HCT116 (cell line): Measurements from ENCODE around the gene LDLRAD4. TPM values are rescaled to one million over a fixed set of nuclear protein-coding genes. Genes with fewer than 3 reads are reported as not detected.

ENCODE experiments used
- ATAC-seq: fragments of 200-7000 bp; cut with Tn5 transposase; 2 replicates; pipeline ENCODE4 v1.9.1; 2020; ENCODE audit warnings: mild to moderate bottlenecking, moderate library complexity
- BruUV-seq: library from RNA; stranded (reverse); fragments of 400-500 nt; replicated peaks from 2 replicates; lab custom pipeline; 2021; lab: Mats Ljungman, UMichigan
- CTCF ChIA-PET: fragments of 300-600 bp; sonication (Branson Sonifier 250); formaldehyde crosslinking; loops from one replicate; lab custom pipeline; 2021; ENCODE audit warnings: antibody characterized with exemption; lab: Charles Lee
- POLR2A ChIA-PET: fragments of 300-600, 350-600 bp; sonication (Branson Sonifier 250); formaldehyde crosslinking; loops from one replicate; lab custom pipeline; 2021; ENCODE audit warnings: antibody characterized with exemption; lab: Charles Lee
- RAD21 ChIA-PET, 2 experiments: fragments of 300-600 bp; sonication (Branson Sonifier 250); formaldehyde crosslinking; loops; one replicate each; lab custom pipeline; 2023; ENCODE audit warnings: low total read pairs in 2 of 2; ENCODE audit not compliant: uncharacterized antibody in 2 of 2, unreplicated experiment in 2 of 2, low non-redundant PET in 1 of 2; lab: Charles Lee
- DNase-seq: peaks from one replicate; pipeline ENCODE4 v3.0.0-alpha.2; 2010; ENCODE audit warnings: low read depth, low spot score
- H2AFZ ChIP-seq: fragments of 200-600 bp; shearing (Covaris generic), sonication (generic); 2 replicates; pipeline ENCODE4 v1.6.1; 2017; ENCODE audit warnings: low read depth, mixed run types, mixed read lengths, antibody characterized with exemption, low read length; ENCODE audit not compliant: poor library complexity, severe bottlenecking
- H3K27ac ChIP-seq: 2 replicates; pipeline ENCODE4 v1.5.1; 2012; ENCODE audit warnings: low read depth, low read length
- H3K27me3 ChIP-seq: fragments of 200-600 bp; sonication (generic); 2 replicates; pipeline ENCODE4 v1.6.1; 2016; ENCODE audit warnings: mixed run types, low read length, mixed read lengths; ENCODE audit not compliant: insufficient read depth
- H3K36me3 ChIP-seq, 2 experiments: fragments of 200-500 bp in 1 of 2; fragments of 200-600 bp in 1 of 2; sonication (Bioruptor generic) in 1 of 2; sonication (generic) in 1 of 2; 2 replicates each; pipeline versions ENCODE4 v1.5.1 to v1.6.1; 2014 to 2016; ENCODE audit warnings: low read length in 2 of 2, inconsistent platforms in 1 of 2, mixed read lengths in 1 of 2, mixed run types in 1 of 2; ENCODE audit not compliant: insufficient read depth in 2 of 2, control insufficient read depth in 1 of 2
- H3K4me1 ChIP-seq, 2 experiments: fragments of 200-600 bp in 1 of 2; sonication (generic) in 1 of 2; 2 replicates each; pipeline versions ENCODE4 v1.5.1 to v1.6.1; 2012 to 2017; ENCODE audit warnings: low read length in 2 of 2, inconsistent platforms in 1 of 2, mild to moderate bottlenecking in 1 of 2, mixed read lengths in 1 of 2, mixed run types in 1 of 2, moderate library complexity in 1 of 2; ENCODE audit not compliant: insufficient read depth in 2 of 2, control insufficient read depth in 1 of 2
- H3K4me2 ChIP-seq: fragments of 200-600 bp; sonication (generic); 2 replicates; pipeline ENCODE4 v1.6.1; 2017; ENCODE audit warnings: mixed run types, low read length, mixed read lengths
- H3K4me3 ChIP-seq, 2 experiments: fragments of 200-600 bp in 1 of 2; sonication (generic) in 1 of 2; replicated peaks in 1 of 2; 2 replicates each; pipeline ENCODE4 v1.5.1; 2011 to 2016; ENCODE audit warnings: low read length in 2 of 2, control low read depth in 1 of 2, low read depth in 1 of 2, mild to moderate bottlenecking in 1 of 2, mixed read lengths in 1 of 2, mixed run types in 1 of 2
- H3K79me2 ChIP-seq: fragments of 200-600 bp; sonication (generic); 2 replicates; pipeline ENCODE4 v1.6.1; 2017; ENCODE audit warnings: mild to moderate bottlenecking, mixed run types, low read length, moderate library complexity, mixed read lengths; ENCODE audit not compliant: insufficient read depth
- H3K9ac ChIP-seq: fragments of 200-600 bp; sonication (generic); 2 replicates; pipeline ENCODE4 v1.6.1; 2016; ENCODE audit warnings: low read length, mixed read lengths
- H3K9me2 ChIP-seq: fragments of 200-600 bp; sonication (generic), shearing (Covaris generic); 2 replicates; pipeline ENCODE4 v1.6.1; 2017; ENCODE audit warnings: mixed run types, mild to moderate bottlenecking, moderate library complexity; ENCODE audit not compliant: insufficient read depth
- H3K9me3 ChIP-seq, 2 experiments: fragments of 200-500 bp in 1 of 2; fragments of 200-600 bp in 1 of 2; sonication (Bioruptor generic) in 1 of 2; sonication (generic) in 1 of 2; 2 replicates each; pipeline ENCODE4 v1.6.1; 2014 to 2017; ENCODE audit warnings: low read length in 2 of 2, mixed read lengths in 2 of 2, inconsistent platforms in 1 of 2, low read depth in 1 of 2, mild to moderate bottlenecking in 1 of 2, mixed run types in 1 of 2, moderate library complexity in 1 of 2; ENCODE audit not compliant: control insufficient read depth in 1 of 2, insufficient read depth in 1 of 2
- H4K20me1 ChIP-seq: fragments of 200-600 bp; sonication (generic), shearing (Covaris generic); 2 replicates; pipeline ENCODE4 v1.6.1; 2017; ENCODE audit warnings: mixed run types, mild to moderate bottlenecking, moderate library complexity; ENCODE audit not compliant: insufficient read depth
- ATF3 ChIP-seq: IDR thresholded peaks from 2 replicates; pipeline ENCODE4 v1.6.1; 2012
- CTCF ChIP-seq, 3 experiments: fragments of 200-600 bp in 1 of 3; sonication (generic) in 1 of 3; IDR thresholded peaks in 2 of 3; conservative IDR thresholded peaks in 1 of 3; 2 replicates each; pipeline ENCODE4 v1.5.1; 2012 to 2017; ENCODE audit warnings: low read depth in 2 of 3, low read length in 2 of 3, antibody characterized with exemption in 1 of 3, borderline replicate concordance in 1 of 3, control low read depth in 1 of 3, mild to moderate bottlenecking in 1 of 3, mixed read lengths in 1 of 3, mixed run types in 1 of 3, moderate library complexity in 1 of 3; ENCODE audit not compliant: insufficient read depth in 1 of 3
- ELF1 ChIP-seq: IDR thresholded peaks from 2 replicates; pipeline ENCODE4 v1.6.1; 2012; ENCODE audit warnings: low read depth, borderline replicate concordance
- EZH2phosphoT487 ChIP-seq: fragments of 200-600 bp; IDR thresholded peaks from 2 replicates; pipeline ENCODE4 v1.6.1; 2018; ENCODE audit warnings: antibody characterized with exemption, borderline replicate concordance
- FOSL1 ChIP-seq: IDR thresholded peaks from 2 replicates; pipeline ENCODE4 v1.6.1; 2012; ENCODE audit warnings: low read depth
- POLR2A ChIP-seq: IDR thresholded peaks from 2 replicates; pipeline ENCODE4 v1.7.0; 2011; ENCODE audit warnings: borderline replicate concordance; ENCODE audit not compliant: insufficient read depth, insufficient read length; ENCODE audit errors: extremely low read depth
- POLR2AphosphoS5 ChIP-seq: IDR thresholded peaks from 2 replicates; pipeline ENCODE4 v1.6.1; 2011; ENCODE audit warnings: mild to moderate bottlenecking, low read depth, low read length, moderate library complexity
- RAD21 ChIP-seq: IDR thresholded peaks from 2 replicates; pipeline ENCODE4 v1.6.1; 2012; ENCODE audit warnings: low read depth, mild to moderate bottlenecking
- REST ChIP-seq: IDR thresholded peaks from 2 replicates; pipeline ENCODE4 v1.6.1; 2012; ENCODE audit warnings: low read depth
- SIN3A ChIP-seq: IDR thresholded peaks from 2 replicates; pipeline ENCODE4 v1.6.1; 2012; ENCODE audit warnings: low read depth
- SRF ChIP-seq: IDR thresholded peaks from 2 replicates; pipeline ENCODE4 v1.6.1; 2012; ENCODE audit warnings: low read depth
- TCF7L2 ChIP-seq: IDR thresholded peaks from 2 replicates; pipeline ENCODE4 v1.7.0; 2011; ENCODE audit warnings: borderline replicate concordance, inconsistent platforms; ENCODE audit not compliant: insufficient read depth, insufficient read length; ENCODE audit errors: extremely low read depth
- YY1 ChIP-seq: IDR thresholded peaks from 2 replicates; pipeline ENCODE4 v1.6.1; 2011; ENCODE audit warnings: low read length, low read depth, moderate library complexity, mild to moderate bottlenecking; ENCODE audit not compliant: insufficient replicate concordance; ENCODE audit errors: extremely low read depth
- ZFX ChIP-seq: fragments of 450-650 bp; IDR thresholded peaks from 2 replicates; pipeline ENCODE4 v1.6.1; 2017
- intact Hi-C: fragments of 100-400 bp; cut with micrococcal nuclease; formaldehyde crosslinking; loops from 2 replicates; pipeline ENCODE4 v1.10.0; 2022
- total RNA-seq: library from RNA; stranded (reverse); gene quantifications from one replicate; pipeline ENCODE4 v1.2.1, GENCODE V29; 2021; ENCODE audit not compliant: unreplicated experiment

LDLRAD4 gene
- total RNA-seq, 1 experiment from 2014 or later = 1.2 TPM

- TF ChIP-seq TCF7L2 = no peak
- no peak for TF ChIP-seq RAD21
- TF ChIP-seq FOSL1 = no peak
- TF ChIP-seq SRF = no peak
- TF ChIP-seq POLR2A = no peak
- TF ChIP-seq ELF1 = no peak
- no peak for TF ChIP-seq ATF3
- TF ChIP-seq EZH2phosphoT487 = no peak
- TF ChIP-seq YY1 = no peak
- TF ChIP-seq ZFX = no peak
- TF ChIP-seq SIN3A = no peak
- no peak for TF ChIP-seq CTCF (IDR thresholded peaks at IDR 0.05 in 2 of 3, conservative IDR thresholded peaks at IDR 0.05 in 1 of 3; ENCODE audit: borderline replicate concordance in 1 of 3, insufficient read depth in 1 of 3, low read depth in 2 of 3, low read length in 2 of 3)
- no peak for TF ChIP-seq REST
- TF ChIP-seq POLR2AphosphoS5 = no peak
- H3K4me1 ChIP-seq = no peaks in the 10 kb centered on the region
- ATAC-seq (no peak), DNase-seq (no peak)
- no peaks in the 10 kb centered on the region for H4K20me1 ChIP-seq
- no peak overlapping the region for H3K4me3 ChIP-seq
- BruUV-seq = no TSS peak
- H3K27ac ChIP-seq = no peak overlapping the region
- POLR2A ChIA-PET = no interaction called here
- H3K9me2 ChIP-seq = no peaks in the 10 kb centered on the region
- no peaks in the 10 kb centered on the region for H3K79me2 ChIP-seq
- no peak overlapping the region for H3K4me2 ChIP-seq
- RAD21 ChIA-PET = no interaction called here
- CTCF ChIA-PET = no interaction called here
- no peaks in the 10 kb centered on the region for H3K9me3 ChIP-seq
- no peaks in the 10 kb centered on the region for H3K36me3 ChIP-seq
- H3K9ac ChIP-seq = no peak overlapping the region
- no peak overlapping the region for H2AFZ ChIP-seq
- intact Hi-C loops = no loop called here
- peaks cover 6% of the 10 kb centered on the region for H3K27me3 ChIP-seq
These were observed 229.2 kb downstream of the LDLRAD4 start for GRCh38 chr18:13447621-13448334.
